HCT116 (cell line): ENCODE data around the gene TLE6. TPM values are rescaled to one million over a fixed set of nuclear protein-coding genes. Genes with fewer than 3 reads are reported as not detected.

ENCODE experiments used
- ATAC-seq: fragments of 200-7000 bp; cut with Tn5 transposase; 2 replicates; pipeline ENCODE4 v1.9.1; 2020; ENCODE audit warnings: mild to moderate bottlenecking, moderate library complexity
- BruUV-seq: library from RNA; stranded (reverse); fragments of 400-500 nt; replicated peaks from 2 replicates; lab custom pipeline; 2021; lab: Mats Ljungman, UMichigan
- CTCF ChIA-PET: fragments of 300-600 bp; sonication (Branson Sonifier 250); formaldehyde crosslinking; loops from one replicate; lab custom pipeline; 2021; ENCODE audit warnings: antibody characterized with exemption; lab: Charles Lee
- POLR2A ChIA-PET: fragments of 300-600, 350-600 bp; sonication (Branson Sonifier 250); formaldehyde crosslinking; loops from one replicate; lab custom pipeline; 2021; ENCODE audit warnings: antibody characterized with exemption; lab: Charles Lee
- RAD21 ChIA-PET, 2 experiments: fragments of 300-600 bp; sonication (Branson Sonifier 250); formaldehyde crosslinking; loops; one replicate each; lab custom pipeline; 2023; ENCODE audit warnings: low total read pairs in 2 of 2; ENCODE audit not compliant: uncharacterized antibody in 2 of 2, unreplicated experiment in 2 of 2, low non-redundant PET in 1 of 2; lab: Charles Lee
- DNase-seq: peaks from one replicate; pipeline ENCODE4 v3.0.0-alpha.2; 2010; ENCODE audit warnings: low read depth, low spot score
- H2AFZ ChIP-seq: fragments of 200-600 bp; shearing (Covaris generic), sonication (generic); 2 replicates; pipeline ENCODE4 v1.6.1; 2017; ENCODE audit warnings: low read depth, mixed run types, mixed read lengths, antibody characterized with exemption, low read length; ENCODE audit not compliant: poor library complexity, severe bottlenecking
- H3K27ac ChIP-seq: 2 replicates; pipeline ENCODE4 v1.5.1; 2012; ENCODE audit warnings: low read depth, low read length
- H3K27me3 ChIP-seq: fragments of 200-600 bp; sonication (generic); 2 replicates; pipeline ENCODE4 v1.6.1; 2016; ENCODE audit warnings: mixed run types, low read length, mixed read lengths; ENCODE audit not compliant: insufficient read depth
- H3K36me3 ChIP-seq, 2 experiments: fragments of 200-500 bp in 1 of 2; fragments of 200-600 bp in 1 of 2; sonication (Bioruptor generic) in 1 of 2; sonication (generic) in 1 of 2; 2 replicates each; pipeline versions ENCODE4 v1.5.1 to v1.6.1; 2014 to 2016; ENCODE audit warnings: low read length in 2 of 2, inconsistent platforms in 1 of 2, mixed read lengths in 1 of 2, mixed run types in 1 of 2; ENCODE audit not compliant: insufficient read depth in 2 of 2, control insufficient read depth in 1 of 2
- H3K4me1 ChIP-seq, 2 experiments: fragments of 200-600 bp in 1 of 2; sonication (generic) in 1 of 2; 2 replicates each; pipeline versions ENCODE4 v1.5.1 to v1.6.1; 2012 to 2017; ENCODE audit warnings: low read length in 2 of 2, inconsistent platforms in 1 of 2, mild to moderate bottlenecking in 1 of 2, mixed read lengths in 1 of 2, mixed run types in 1 of 2, moderate library complexity in 1 of 2; ENCODE audit not compliant: insufficient read depth in 2 of 2, control insufficient read depth in 1 of 2
- H3K4me2 ChIP-seq: fragments of 200-600 bp; sonication (generic); 2 replicates; pipeline ENCODE4 v1.6.1; 2017; ENCODE audit warnings: mixed run types, low read length, mixed read lengths
- H3K4me3 ChIP-seq, 2 experiments: fragments of 200-600 bp in 1 of 2; sonication (generic) in 1 of 2; replicated peaks in 1 of 2; 2 replicates each; pipeline ENCODE4 v1.5.1; 2011 to 2016; ENCODE audit warnings: low read length in 2 of 2, control low read depth in 1 of 2, low read depth in 1 of 2, mild to moderate bottlenecking in 1 of 2, mixed read lengths in 1 of 2, mixed run types in 1 of 2
- H3K79me2 ChIP-seq: fragments of 200-600 bp; sonication (generic); 2 replicates; pipeline ENCODE4 v1.6.1; 2017; ENCODE audit warnings: mild to moderate bottlenecking, mixed run types, low read length, moderate library complexity, mixed read lengths; ENCODE audit not compliant: insufficient read depth
- H3K9ac ChIP-seq: fragments of 200-600 bp; sonication (generic); 2 replicates; pipeline ENCODE4 v1.6.1; 2016; ENCODE audit warnings: low read length, mixed read lengths
- H3K9me2 ChIP-seq: fragments of 200-600 bp; sonication (generic), shearing (Covaris generic); 2 replicates; pipeline ENCODE4 v1.6.1; 2017; ENCODE audit warnings: mixed run types, mild to moderate bottlenecking, moderate library complexity; ENCODE audit not compliant: insufficient read depth
- H3K9me3 ChIP-seq, 2 experiments: fragments of 200-500 bp in 1 of 2; fragments of 200-600 bp in 1 of 2; sonication (Bioruptor generic) in 1 of 2; sonication (generic) in 1 of 2; 2 replicates each; pipeline ENCODE4 v1.6.1; 2014 to 2017; ENCODE audit warnings: low read length in 2 of 2, mixed read lengths in 2 of 2, inconsistent platforms in 1 of 2, low read depth in 1 of 2, mild to moderate bottlenecking in 1 of 2, mixed run types in 1 of 2, moderate library complexity in 1 of 2; ENCODE audit not compliant: control insufficient read depth in 1 of 2, insufficient read depth in 1 of 2
- H4K20me1 ChIP-seq: fragments of 200-600 bp; sonication (generic), shearing (Covaris generic); 2 replicates; pipeline ENCODE4 v1.6.1; 2017; ENCODE audit warnings: mixed run types, mild to moderate bottlenecking, moderate library complexity; ENCODE audit not compliant: insufficient read depth
- ATF3 ChIP-seq: IDR thresholded peaks from 2 replicates; pipeline ENCODE4 v1.6.1; 2012
- CEBPB ChIP-seq: IDR thresholded peaks from 2 replicates; pipeline ENCODE4 v1.6.1; 2012; ENCODE audit warnings: low read depth
- EGR1 ChIP-seq: IDR thresholded peaks from 2 replicates; pipeline ENCODE4 v1.6.1; 2012; ENCODE audit warnings: low read depth
- ELF1 ChIP-seq: IDR thresholded peaks from 2 replicates; pipeline ENCODE4 v1.6.1; 2012; ENCODE audit warnings: low read depth, borderline replicate concordance
- EZH2phosphoT487 ChIP-seq: fragments of 200-600 bp; IDR thresholded peaks from 2 replicates; pipeline ENCODE4 v1.6.1; 2018; ENCODE audit warnings: antibody characterized with exemption, borderline replicate concordance
- FOSL1 ChIP-seq: IDR thresholded peaks from 2 replicates; pipeline ENCODE4 v1.6.1; 2012; ENCODE audit warnings: low read depth
- JUND ChIP-seq: IDR thresholded peaks from 2 replicates; pipeline ENCODE4 v1.6.1; 2012
- POLR2A ChIP-seq: IDR thresholded peaks from 2 replicates; pipeline ENCODE4 v1.7.0; 2011; ENCODE audit warnings: borderline replicate concordance; ENCODE audit not compliant: insufficient read depth, insufficient read length; ENCODE audit errors: extremely low read depth
- POLR2AphosphoS5 ChIP-seq: IDR thresholded peaks from 2 replicates; pipeline ENCODE4 v1.6.1; 2011; ENCODE audit warnings: mild to moderate bottlenecking, low read depth, low read length, moderate library complexity
- REST ChIP-seq: IDR thresholded peaks from 2 replicates; pipeline ENCODE4 v1.6.1; 2012; ENCODE audit warnings: low read depth
- SIN3A ChIP-seq: IDR thresholded peaks from 2 replicates; pipeline ENCODE4 v1.6.1; 2012; ENCODE audit warnings: low read depth
- SP1 ChIP-seq: IDR thresholded peaks from 2 replicates; pipeline ENCODE4 v1.6.1; 2012; ENCODE audit warnings: low read depth
- SRF ChIP-seq: IDR thresholded peaks from 2 replicates; pipeline ENCODE4 v1.6.1; 2012; ENCODE audit warnings: low read depth
- TCF7L2 ChIP-seq: IDR thresholded peaks from 2 replicates; pipeline ENCODE4 v1.7.0; 2011; ENCODE audit warnings: borderline replicate concordance, inconsistent platforms; ENCODE audit not compliant: insufficient read depth, insufficient read length; ENCODE audit errors: extremely low read depth
- ZBTB33 ChIP-seq: IDR thresholded peaks from 2 replicates; pipeline ENCODE4 v1.6.1; 2011; ENCODE audit warnings: mild to moderate bottlenecking, low read length, moderate library complexity; ENCODE audit not compliant: insufficient replicate concordance; ENCODE audit errors: extremely low read depth
- intact Hi-C: fragments of 100-400 bp; cut with micrococcal nuclease; formaldehyde crosslinking; loops from 2 replicates; pipeline ENCODE4 v1.10.0; 2022
- total RNA-seq: library from RNA; stranded (reverse); gene quantifications from one replicate; pipeline ENCODE4 v1.2.1, GENCODE V29; 2021; ENCODE audit not compliant: unreplicated experiment
- TF ChIP-seq, protein P1 (sequence below): IDR thresholded peaks from 2 replicates; pipeline ENCODE4 v1.6.1; 2012

Gene TLE6
- total RNA-seq, 1 experiment from 2014 or later, result 10.9 TPM

DNA sequence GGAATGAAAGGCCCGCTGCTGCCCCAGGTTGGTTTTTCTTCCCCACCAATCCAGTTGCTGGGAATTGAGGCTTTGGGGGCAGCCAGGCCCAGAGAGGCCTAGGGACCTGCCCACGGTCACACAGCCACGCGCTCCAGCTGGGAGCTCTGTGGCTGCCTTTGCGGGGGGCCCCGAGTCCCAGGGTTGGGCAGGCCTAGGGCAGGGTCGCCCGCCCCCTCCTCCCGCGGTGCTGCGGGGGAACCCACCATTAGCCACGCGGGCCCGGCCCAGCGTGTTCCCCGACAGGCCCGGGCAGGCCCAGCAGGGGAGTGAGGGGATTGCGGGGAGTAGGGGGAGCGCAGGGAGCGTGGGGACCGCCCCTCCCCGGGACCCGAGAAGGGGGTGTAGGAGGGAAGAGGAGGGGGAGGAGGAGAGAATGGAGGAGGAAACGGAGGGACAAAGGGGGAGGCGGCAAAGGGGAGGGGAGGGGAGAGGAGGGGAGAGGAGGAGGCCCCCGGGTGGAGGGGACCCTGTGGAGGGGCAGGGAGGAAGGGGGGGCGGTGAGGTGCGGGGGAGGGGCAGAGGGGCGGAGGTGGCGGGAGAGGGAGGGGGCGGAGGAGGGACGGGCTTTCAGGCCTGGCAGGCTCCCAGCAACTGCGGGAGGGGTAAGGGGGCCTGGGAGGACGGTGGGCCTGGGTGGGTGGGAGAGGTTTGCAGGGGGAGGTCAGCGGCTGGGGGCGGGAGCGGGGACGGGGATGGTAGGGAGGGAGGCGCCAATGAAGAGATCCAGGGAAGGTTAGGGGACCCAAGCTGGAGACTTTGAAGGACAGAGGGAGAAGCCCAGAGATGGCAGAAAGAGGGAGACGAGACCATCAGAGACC lies 64.6 kb downstream of the TLE6 start:
- Histone ChIP-seq H3K27me3 (no peaks in the 10 kb centered on the region), H3K9ac (no peak overlapping the region), H3K9me2 (no peaks in the 10 kb centered on the region), H3K4me2 (no peak overlapping the region), H3K4me3 (no peak overlapping the region), H3K36me3 (no peaks in the 10 kb centered on the region), H3K9me3 (no peaks in the 10 kb centered on the region), H3K79me2 (no peaks in the 10 kb centered on the region), H4K20me1 (no peaks in the 10 kb centered on the region), H3K4me1 (peaks cover 22 to 28% of the 10 kb centered on the region in 2 experiments), H3K27ac (no peak overlapping the region), H2AFZ (no peak overlapping the region)
- no peak for DNase-seq
- no TSS peak for BruUV-seq
- TF ChIP-seq ELF1 (no peak), FOSL1 (no peak), EGR1 (no peak), JUND (no peak), POLR2A (no peak), EZH2phosphoT487 (no peak), ATF3 (no peak), TCF7L2 (no peak), POLR2AphosphoS5 (no peak), REST (no peak), CEBPB (no peak), SRF (no peak), ZBTB33 (no peak), SP1 (no peak), SIN3A (no peak)
- TF ChIP-seq, protein P1, sequence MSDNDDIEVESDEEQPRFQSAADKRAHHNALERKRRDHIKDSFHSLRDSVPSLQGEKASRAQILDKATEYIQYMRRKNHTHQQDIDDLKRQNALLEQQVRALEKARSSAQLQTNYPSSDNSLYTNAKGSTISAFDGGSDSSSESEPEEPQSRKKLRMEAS, result no peak
- POLR2A ChIA-PET, result no interaction called here
- intact Hi-C loops, result no loop called here
- ATAC-seq, result no peak
- RAD21 ChIA-PET, result no interaction called here
- CTCF ChIA-PET, result no interaction called here
